Smooth muscle cell of bladder (primary cell): Measurements from ENCODE around the gene PARP11. TPM values are rescaled to one million over a fixed set of nuclear protein-coding genes. Genes with fewer than 3 reads are reported as not detected.

Experiments
- total RNA-seq: library from RNA; depleted of rRNA; stranded (reverse); fragments of >200 nt; gene quantifications from 2 replicates; pipeline ENCODE4 v1.2.3, GENCODE V29; 2014

The PARP11 gene
- 3.7 and 4.0 TPM in 2 replicates for total RNA-seq

DNA sequence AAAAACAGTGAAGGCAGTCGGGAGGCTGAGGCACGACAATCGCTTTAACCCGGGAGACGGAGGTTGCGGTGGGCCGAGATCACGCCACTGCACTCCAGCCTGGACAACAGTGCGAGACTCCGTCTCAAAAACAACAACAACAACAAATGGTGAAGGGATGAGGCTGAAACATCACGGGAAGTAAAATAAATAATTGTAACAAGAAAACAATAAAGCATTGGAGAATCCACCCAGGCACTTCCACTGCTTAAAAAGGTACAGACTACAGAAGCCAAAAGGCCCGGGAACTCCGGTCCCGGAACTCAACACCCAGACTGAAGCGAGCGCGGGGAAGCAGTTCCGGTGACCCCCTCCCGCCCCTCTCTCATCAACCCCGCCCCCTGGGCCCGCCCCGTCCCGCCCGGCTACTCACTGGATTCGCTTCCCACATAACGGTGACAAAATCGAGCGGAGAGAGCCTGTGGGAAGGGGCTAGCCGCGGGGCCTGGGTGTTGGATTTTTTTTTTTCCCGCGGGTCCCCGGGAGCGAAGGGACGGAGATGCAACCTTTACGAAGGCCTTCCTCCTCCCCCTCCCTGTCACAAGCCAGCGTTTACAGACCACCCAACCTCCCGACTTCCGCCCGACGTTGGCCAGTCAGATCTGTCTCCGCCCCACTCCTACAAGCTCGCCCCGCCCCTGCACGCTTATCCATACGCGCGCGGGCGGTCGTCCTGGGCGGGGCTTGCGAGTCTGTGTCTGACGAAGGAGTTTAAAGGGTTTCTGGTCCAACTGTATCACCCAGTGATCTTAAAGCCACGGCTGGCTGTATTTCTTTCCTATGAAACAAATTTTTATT, at the start of gene PARP11:
Gene PARP11, minus strand, starts transcription at position 600 of the 837 bp plus-strand sequence. Its CDS starts 170 bp downstream, at position 430.

Other genes starting within 250 kb of the PARP11 start
- gene CRACR2A, start 120.3 kb downstream of the PARP11 start, total RNA-seq: 5.1 and 9.0 TPM in 2 replicates